ENCODE data around the gene GJA4. TPM values are rescaled to one million over a fixed set of nuclear protein-coding genes. Genes with fewer than 3 reads are reported as not detected.
A peak's percentile ranks its signal among the peaks of the same experiment; 100 is the strongest.
"Not testable (repeated sequence)": the region's sequence is repeated elsewhere in the genome, so short reads cannot be mapped to it uniquely, and the experiment has no call there.

The GJA4 gene
- total RNA-seq, 1 experiment from 2014 or later, result not detected

- DNase-seq (ENCODE audit: low read depth), result no peak
These were observed 1.8 kb upstream of the GJA4 start for GRCh38 chr1:34790985-34791384.

GRCh38 chr1:34792424-34792823 is 375 bp upstream of the GJA4 start:
- DNase-seq (ENCODE audit: low read depth), result no peak

DNA sequence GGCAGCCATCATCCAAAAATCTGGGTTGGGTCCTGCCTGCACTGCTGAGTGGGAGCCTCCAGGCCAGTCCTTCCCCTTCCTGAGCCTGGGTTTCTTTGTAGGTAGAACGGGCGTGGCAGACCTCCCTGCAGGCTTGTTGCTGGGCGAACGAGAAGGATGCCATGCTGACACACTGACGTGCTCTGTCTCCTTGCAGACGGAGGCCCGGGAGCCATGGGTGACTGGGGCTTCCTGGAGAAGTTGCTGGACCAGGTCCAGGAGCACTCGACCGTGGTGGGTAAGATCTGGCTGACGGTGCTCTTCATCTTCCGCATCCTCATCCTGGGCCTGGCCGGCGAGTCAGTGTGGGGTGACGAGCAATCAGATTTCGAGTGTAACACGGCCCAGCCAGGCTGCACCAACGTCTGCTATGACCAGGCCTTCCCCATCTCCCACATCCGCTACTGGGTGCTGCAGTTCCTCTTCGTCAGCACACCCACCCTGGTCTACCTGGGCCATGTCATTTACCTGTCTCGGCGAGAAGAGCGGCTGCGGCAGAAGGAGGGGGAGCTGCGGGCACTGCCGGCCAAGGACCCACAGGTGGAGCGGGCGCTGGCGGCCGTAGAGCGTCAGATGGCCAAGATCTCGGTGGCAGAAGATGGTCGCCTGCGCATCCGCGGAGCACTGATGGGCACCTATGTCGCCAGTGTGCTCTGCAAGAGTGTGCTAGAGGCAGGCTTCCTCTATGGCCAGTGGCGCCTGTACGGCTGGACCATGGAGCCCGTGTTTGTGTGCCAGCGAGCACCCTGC is 1.4 kb downstream of the GJA4 start:
- no peak for DNase-seq (ENCODE audit: low read depth)

GRCh38 chr1:34794790-34795180 is 2.0 kb downstream of the GJA4 start:
- no peak for DNase-seq (ENCODE audit: low read depth)

DNA sequence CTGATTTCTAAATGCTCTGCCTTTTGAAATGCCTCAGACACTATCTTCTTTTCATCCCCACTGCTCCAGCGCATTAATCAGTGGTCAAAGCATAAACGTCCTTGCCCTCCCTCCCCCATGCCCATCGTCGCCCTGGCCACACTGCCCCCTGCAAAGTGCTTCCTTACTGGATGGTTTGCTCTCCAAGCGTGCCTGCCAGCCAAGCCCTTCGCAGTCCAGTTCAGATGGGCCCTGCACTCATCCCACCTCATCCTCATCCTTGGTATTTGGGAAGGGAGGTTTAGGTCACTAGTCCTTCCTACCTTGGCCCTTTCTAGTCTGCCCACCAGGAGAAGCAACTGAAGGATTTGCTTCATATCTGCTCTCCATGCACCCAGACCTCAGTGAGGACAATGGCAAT is 3.1 kb downstream of the GJA4 start:
- no peak for DNase-seq (ENCODE audit: low read depth)

DNA sequence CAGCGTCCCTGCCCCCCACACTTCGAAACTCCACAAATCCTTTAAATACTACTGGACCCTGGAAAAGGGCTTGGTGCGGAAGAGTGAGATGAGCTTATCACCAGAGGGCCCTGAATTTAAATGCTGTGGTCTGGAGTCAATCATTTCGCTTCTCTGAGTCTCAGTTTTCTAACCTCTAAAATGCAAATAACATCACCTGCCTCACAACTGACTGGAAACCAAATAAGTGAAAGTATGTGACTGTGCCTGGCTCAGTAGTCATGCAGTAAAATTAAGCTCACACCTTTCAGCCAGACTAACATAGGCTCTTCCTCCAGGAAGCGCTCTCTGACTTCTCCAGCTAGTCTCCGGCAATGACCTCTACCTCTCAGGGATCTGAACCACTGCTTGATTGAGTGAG is 4.2 kb downstream of the GJA4 start:
- no peak for DNase-seq (ENCODE audit: low read depth)

DNA sequence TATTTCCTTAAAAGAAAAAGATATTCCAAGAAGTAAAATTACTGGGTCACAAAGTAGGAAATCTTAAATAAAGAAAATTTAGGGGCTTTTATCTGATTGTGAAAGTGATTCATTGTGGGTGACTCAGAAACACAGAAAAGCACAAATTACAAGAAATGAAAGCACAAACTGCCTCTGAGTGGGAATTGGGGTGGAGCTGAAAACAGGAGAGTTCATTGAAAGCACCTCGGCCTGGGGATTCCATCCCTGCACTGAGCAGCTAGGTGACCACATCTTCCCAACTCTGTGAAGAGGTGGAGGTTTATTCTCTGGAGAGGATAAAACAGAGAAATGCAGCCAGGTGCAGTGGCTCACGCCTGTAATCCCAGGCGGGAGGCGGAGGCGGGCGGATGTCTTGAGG is 7.4 kb downstream of the GJA4 start:
- peak; percentile 30 for DNase-seq (ENCODE audit: low read depth)

GRCh38 chr1:34803770-34804169 is 11.0 kb downstream of the GJA4 start:
- DNase-seq (ENCODE audit: low read depth), result no peak

DNA sequence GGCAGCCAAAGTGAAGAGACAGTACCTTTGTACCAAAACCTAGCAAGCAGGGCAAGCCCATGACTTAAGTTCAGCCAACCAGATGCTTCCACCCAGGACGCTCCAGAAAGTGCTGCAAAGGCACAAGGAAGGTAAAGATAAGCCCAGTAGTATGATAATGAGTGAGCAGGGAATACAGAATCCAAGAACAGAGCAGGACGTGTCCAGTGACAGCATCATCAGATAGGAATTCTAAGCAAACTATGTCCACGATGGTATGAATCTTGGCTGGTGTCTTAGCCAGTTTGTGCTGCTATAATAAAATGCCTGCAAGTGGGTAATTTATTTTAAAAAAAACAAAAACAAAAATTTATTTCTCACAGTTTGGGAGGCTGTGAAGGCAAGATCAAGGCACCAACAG is 13.6 kb downstream of the GJA4 start:
- DNase-seq (ENCODE audit: low read depth), result no peak

- DNase-seq (ENCODE audit: low read depth), result no peak
These were observed 15.4 kb downstream of the GJA4 start for GRCh38 chr1:34808051-34808810.

GRCh38 chr1:34810781-34811180 is 18.0 kb downstream of the GJA4 start:
- not testable (repeated sequence) for DNase-seq (ENCODE audit: low read depth)

GRCh38 chr1:34816332-34816731 is 23.5 kb downstream of the GJA4 start:
- DNase-seq (ENCODE audit: low read depth), result no peak

DNA sequence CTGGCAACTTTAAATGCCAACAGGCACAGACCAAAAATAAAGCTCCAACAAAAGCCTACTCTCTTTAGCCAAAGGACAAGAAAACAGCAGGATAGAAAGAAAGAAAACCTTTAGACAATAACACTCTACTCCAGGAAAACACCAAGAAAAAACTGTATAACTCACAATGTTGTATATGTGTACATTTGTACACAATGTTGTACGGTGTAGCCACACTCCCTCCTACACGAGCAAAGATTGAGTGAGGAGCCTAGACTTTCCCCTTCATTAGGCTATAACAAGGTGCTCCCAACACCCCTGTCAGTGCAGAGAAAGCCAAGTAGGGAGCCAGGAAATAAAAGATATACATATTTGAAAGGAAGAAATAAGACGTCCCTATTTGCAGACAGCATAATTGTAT is 24.0 kb downstream of the GJA4 start:
- DNase-seq (ENCODE audit: low read depth), result no peak

- not testable (repeated sequence) for DNase-seq (ENCODE audit: low read depth)
These were observed 26.1 kb downstream of the GJA4 start for GRCh38 chr1:34818862-34819261.

DNA sequence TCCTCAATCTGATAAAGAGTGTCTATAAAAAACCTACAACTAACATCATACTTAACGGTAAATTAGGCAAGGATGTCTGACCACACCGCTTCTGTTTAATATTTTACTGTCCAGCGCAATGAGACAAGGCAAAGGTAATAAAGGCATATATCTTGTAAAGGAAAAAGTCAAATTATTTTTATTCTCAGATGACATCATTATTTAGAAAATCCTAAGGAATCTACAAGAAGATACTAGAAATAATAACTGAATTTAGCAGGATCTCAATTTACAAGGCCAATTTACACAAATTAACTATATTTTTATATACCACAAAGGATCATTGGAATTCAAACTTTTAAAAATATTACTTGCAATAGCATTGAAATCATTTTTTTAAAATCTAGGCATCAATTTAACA is 29.4 kb downstream of the GJA4 start:
- DNase-seq (ENCODE audit: low read depth), result no peak

- no peak for DNase-seq (ENCODE audit: low read depth)
These were observed 32.1 kb downstream of the GJA4 start for GRCh38 chr1:34824817-34825454.

DNA sequence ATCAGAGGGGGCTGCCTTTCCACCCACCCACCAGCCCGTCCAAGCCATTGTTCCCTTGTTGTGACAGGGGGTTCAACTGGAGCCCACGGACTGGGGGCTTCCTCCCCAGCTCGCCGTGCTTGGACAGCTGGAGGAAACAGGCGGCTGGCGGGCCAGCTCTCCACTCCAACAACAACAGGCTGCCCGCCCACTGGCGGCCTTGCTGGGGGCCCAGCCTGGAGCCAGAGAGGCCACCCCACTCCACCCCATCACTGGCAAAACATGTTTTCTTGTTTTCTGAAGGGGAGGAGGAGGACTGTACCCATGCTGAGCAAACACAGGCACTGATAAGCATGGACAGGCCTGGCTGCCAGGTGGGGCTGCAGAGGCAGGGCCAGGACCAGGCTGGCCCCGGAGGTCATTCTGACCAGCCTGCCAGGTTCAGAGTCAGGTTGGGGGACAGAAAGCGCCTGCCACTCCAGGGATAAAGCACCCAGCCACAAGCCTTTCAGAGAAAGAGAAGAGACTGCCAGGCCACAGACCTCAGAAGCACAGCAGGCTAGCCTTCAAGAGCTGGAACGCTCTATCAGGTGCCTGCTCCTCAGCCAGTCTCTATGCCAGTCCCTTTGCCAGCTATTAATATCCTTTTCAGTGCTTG is 32.8 kb downstream of the GJA4 start:
- DNase-seq (ENCODE audit: low read depth), result no peak

- DNase-seq (ENCODE audit: low read depth), result no peak
These were observed 34.6 kb downstream of the GJA4 start for GRCh38 chr1:34827341-34827941.

- DNase-seq (ENCODE audit: low read depth), result no peak
These were observed 35.8 kb downstream of the GJA4 start for GRCh38 chr1:34828611-34829010.

- no peak for DNase-seq (ENCODE audit: low read depth)
These were observed 36.5 kb downstream of the GJA4 start for GRCh38 chr1:34829250-34829649.

DNA sequence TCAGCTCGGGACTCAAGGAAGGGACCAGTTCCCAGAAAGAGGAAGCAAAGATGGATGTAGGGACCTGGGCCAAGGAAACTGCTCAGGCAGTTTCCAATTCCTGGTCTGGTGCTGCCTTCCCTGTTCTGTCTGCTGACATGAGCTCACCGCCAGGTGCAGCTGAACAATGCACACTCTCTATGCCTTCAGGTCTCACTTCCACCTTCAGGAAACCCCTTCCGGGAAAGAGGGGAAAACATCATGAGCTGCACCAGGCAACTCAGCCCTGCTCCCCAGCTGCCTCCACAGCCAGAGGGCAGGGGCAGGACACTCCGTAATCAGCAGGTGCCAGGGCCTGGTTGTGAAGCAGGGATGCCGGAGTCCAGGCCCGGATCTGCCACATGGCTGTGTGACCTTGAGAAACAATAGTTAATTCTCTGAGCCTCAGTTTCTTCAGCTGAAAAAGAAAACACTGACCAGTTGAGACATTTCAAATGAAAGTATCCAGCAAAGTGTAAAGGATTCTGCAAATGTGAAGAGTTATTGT is 39.0 kb downstream of the GJA4 start:
- DNase-seq (ENCODE audit: low read depth), result no peak

- no peak for DNase-seq (ENCODE audit: low read depth)
These were observed 40.9 kb downstream of the GJA4 start for GRCh38 chr1:34833711-34834110.

All from Daoy (cell line).